Stimulated activated CD8-positive, alpha-beta memory T cell treated with anti-CD3 and anti-CD28 coated beads, Interleukin-4, amount 100 ng/mL, for 48 hours (primary cell): ENCODE measurements around the gene EVX2.

Source experiments
- DNase-seq: peaks from one replicate; pipeline ENCODE4 v3.0.0-alpha.2; 2020

The EVX2 gene

GRCh38 chr2:176106581-176107539 is 23.1 kb upstream of the EVX2 start, which contains the start of gene HOXD11:
TSS of gene HOXD11 (plus strand) at chr2:176107280. CDS start at chr2:176107356, 76 bp downstream.
- DNase-seq, result no peak

- DNase-seq, result no peak
Measured at GRCh38 chr2:176105730-176106580, 22.2 kb upstream of the EVX2 start.

- no peak for DNase-seq
Measured at GRCh38 chr2:176105078-176105729, 21.4 kb upstream of the EVX2 start.

GRCh38 chr2:176104316-176105077 is 20.7 kb upstream of the EVX2 start:
- DNase-seq, result no peak

- DNase-seq, result no peak
Measured at GRCh38 chr2:176103742-176104315, 20.1 kb upstream of the EVX2 start.

- DNase-seq, result no peak
Measured at GRCh38 chr2:176103194-176103593, 19.4 kb upstream of the EVX2 start.

GRCh38 chr2:176102309-176102866 is 18.6 kb upstream of the EVX2 start:
- no peak for DNase-seq

- DNase-seq, result no peak
Measured at GRCh38 chr2:176101842-176102241, 18.1 kb upstream of the EVX2 start.

- DNase-seq, result no peak
Measured at GRCh38 chr2:176101216-176101830, 17.6 kb upstream of the EVX2 start.

- DNase-seq, result no peak
Measured at GRCh38 chr2:176100547-176101140, 16.9 kb upstream of the EVX2 start.

- peak; percentile 22 for DNase-seq
Measured at GRCh38 chr2:176099728-176100546, 16.2 kb upstream of the EVX2 start, which contains the start of gene HOXD12. TSS of gene HOXD12 (plus strand) at chr2:176099795. CDS start at chr2:176099802, 7 bp downstream.

GRCh38 chr2:176099159-176099727 is 15.5 kb upstream of the EVX2 start:
- DNase-seq, result peak; percentile 22

- no peak for DNase-seq
Measured at GRCh38 chr2:176098366-176099158, 14.8 kb upstream of the EVX2 start.

- no peak for DNase-seq
Measured at GRCh38 chr2:176097820-176098365, 14.1 kb upstream of the EVX2 start.

- peak; percentile 76 for DNase-seq
Measured at GRCh38 chr2:176096986-176097819, 13.4 kb upstream of the EVX2 start.

- no peak for DNase-seq
Measured at GRCh38 chr2:176096243-176096985, 12.7 kb upstream of the EVX2 start.
